Thyroid gland (tissue), 4 donors: Measurements from ENCODE around the gene IYD.

ENCODE experiments used
- CTCF ChIP-seq, 6 experiments: fragments of 200-600 bp in 3 of 6; fragments of 450-650 bp in 3 of 6; sonication (generic) in 3 of 6; IDR thresholded peaks; one replicate each; pipeline ENCODE4 v1.5.1; 2016 to 2019; ENCODE audit warnings: antibody characterized with exemption in 6 of 6, mild to moderate bottlenecking in 2 of 6, inconsistent platforms in 1 of 6, moderate library complexity in 1 of 6
- POLR2A ChIP-seq, 2 donors: fragments of 450-650 bp; IDR thresholded peaks; one replicate each; pipeline ENCODE4 v1.6.1; 2017; ENCODE audit warnings: antibody characterized with exemption in 2 of 2, mild to moderate bottlenecking in 2 of 2, moderate library complexity in 1 of 2

GRCh38 chr6:150347845-150348244, 21.0 kb upstream of the IYD start:
- TF ChIP-seq CTCF (IDR thresholded peaks at IDR 0.05) (no peak), POLR2A (IDR thresholded peaks at IDR 0.05) (no peak)
